K562 (cell line): ENCODE results near the gene DEPDC1. TPM values are rescaled to one million over a fixed set of nuclear protein-coding genes. Genes with fewer than 3 reads are reported as not detected.

Source experiments
- ZBTB8A ChIP-seq: fragments of 450-650 bp; IDR thresholded peaks from 2 replicates; pipeline ENCODE4 v1.6.1; 2018; ENCODE audit warnings: mild to moderate bottlenecking, moderate library complexity; ENCODE audit not compliant: partially characterized antibody
- ZNF354B ChIP-seq: fragments of 250-450 bp; sonication (Bioruptor Pico); IDR thresholded peaks from 2 replicates; pipeline ENCODE4 v1.4.0; 2020
- polyA plus RNA-seq, 8 experiments: library from polyadenylated mRNA; depleted of rRNA in 4 of 8; stranded (reverse) in 5 of 8; unstranded in 3 of 8; fragments of >200 nt; fragmentation: Nextera tagmentation in 2 of 8; fragmentation: Illumina TruSeq in 1 of 8; extraction: Ambion mirVana in 2 of 8; extraction: Trizol in 1 of 8; gene quantifications; 2 replicates each; pipeline versions ENCODE4 v1.2.1 to v1.2.3, GENCODE V29; 2011 to 2014; ENCODE audit warnings: inconsistent platforms in 1 of 8, missing spikeins in 1 of 8
- total RNA-seq, 7 experiments: library from RNA; depleted of rRNA in 6 of 7; stranded (reverse); fragments of >200 nt in 6 of 7; fragmentation: Illumina TruSeq in 2 of 7; extraction: Trizol in 2 of 7; gene quantifications; 2 replicates each; pipeline versions ENCODE4 v1.2.1 to v1.2.3, GENCODE V29; 2011 to 2021; ENCODE audit warnings: low replicate concordance in 1 of 7
- TF ChIP-seq, protein P1 (sequence below), 2 experiments: fragments of 450-650 bp; IDR thresholded peaks; 2 replicates each; pipeline ENCODE4 v1.6.1; 2016; ENCODE audit warnings: mild to moderate bottlenecking in 2 of 2, borderline replicate concordance in 1 of 2, low read depth in 1 of 2, moderate library complexity in 1 of 2
- TF ChIP-seq, protein P2 (sequence below): fragments of 200-800 bp; sonication (Bioruptor generic); IDR thresholded peaks from 2 replicates; pipeline ENCODE4 v1.6.1; 2016; ENCODE audit warnings: missing genetic modification characterization, missing compliant biosample characterization
- TF ChIP-seq, protein P3 (sequence below): sonication (generic); formaldehyde crosslinking; IDR thresholded peaks from 2 replicates; pipeline ENCODE4 v1.8.0; 2022; ENCODE audit warnings: missing genetic modification reagents, mild to moderate bottlenecking, borderline replicate concordance
- TF ChIP-seq, protein P4 (sequence below), 2 experiments: fragments of 200-800 bp in 1 of 2; sonication (Bioruptor generic) in 1 of 2; sonication (generic) in 1 of 2; formaldehyde crosslinking in 1 of 2; IDR thresholded peaks in 1 of 2; conservative IDR thresholded peaks in 1 of 2; 2 replicates each; pipeline versions ENCODE4 v1.5.0 to v1.6.1; 2016 to 2020; ENCODE audit warnings: missing compliant biosample characterization in 1 of 2, missing genetic modification characterization in 1 of 2, missing genetic modification reagents in 1 of 2
- TF ChIP-seq, protein P5 (sequence below): IDR thresholded peaks from 3 replicates; pipeline ENCODE4 v1.6.1; 2011; ENCODE audit warnings: borderline replicate concordance, mild to moderate bottlenecking; ENCODE audit not compliant: insufficient read length, insufficient read depth

Gene DEPDC1
- total and polyA plus RNA-seq, 9 of the 15 experiments (the other 6 are each of a cell fraction or from before 2014, with no cell fraction given): 9.9 to 28.3 (median 17.8) TPM

DNA sequence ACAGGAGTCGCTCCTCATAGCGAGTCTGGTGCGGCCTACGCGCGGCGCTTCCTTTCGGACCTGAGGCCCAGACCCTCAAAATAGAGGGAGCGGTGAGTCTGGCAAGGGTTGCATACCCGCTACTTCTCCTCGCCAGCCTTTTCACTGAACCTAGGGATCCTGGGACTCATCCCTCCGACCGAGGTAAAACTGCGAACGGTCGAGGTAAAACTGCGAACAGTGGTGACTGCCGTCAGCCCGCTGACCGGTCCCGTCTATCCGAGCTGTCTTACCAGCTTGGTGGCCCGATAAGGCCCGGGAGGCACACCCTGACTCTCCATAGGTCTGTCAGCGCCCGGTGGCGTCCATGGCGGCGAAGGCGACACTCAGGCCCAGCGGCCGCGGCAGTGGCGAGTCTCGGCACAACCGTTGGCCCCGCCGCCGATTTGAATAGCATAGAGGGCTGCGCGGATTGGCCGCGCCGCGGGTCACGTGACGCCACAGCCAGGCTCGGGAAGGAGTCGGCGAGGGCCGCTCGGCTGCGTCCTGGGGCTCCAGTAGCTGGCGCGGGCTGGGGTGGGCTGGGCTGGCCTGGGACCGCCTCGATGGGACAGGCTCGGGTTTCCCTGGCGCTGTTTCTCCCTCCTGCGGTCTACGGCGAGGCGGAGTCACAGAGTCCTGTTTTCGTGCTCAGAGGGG is at the start of gene DEPDC1 (continued):
- TF ChIP-seq, protein P1, sequence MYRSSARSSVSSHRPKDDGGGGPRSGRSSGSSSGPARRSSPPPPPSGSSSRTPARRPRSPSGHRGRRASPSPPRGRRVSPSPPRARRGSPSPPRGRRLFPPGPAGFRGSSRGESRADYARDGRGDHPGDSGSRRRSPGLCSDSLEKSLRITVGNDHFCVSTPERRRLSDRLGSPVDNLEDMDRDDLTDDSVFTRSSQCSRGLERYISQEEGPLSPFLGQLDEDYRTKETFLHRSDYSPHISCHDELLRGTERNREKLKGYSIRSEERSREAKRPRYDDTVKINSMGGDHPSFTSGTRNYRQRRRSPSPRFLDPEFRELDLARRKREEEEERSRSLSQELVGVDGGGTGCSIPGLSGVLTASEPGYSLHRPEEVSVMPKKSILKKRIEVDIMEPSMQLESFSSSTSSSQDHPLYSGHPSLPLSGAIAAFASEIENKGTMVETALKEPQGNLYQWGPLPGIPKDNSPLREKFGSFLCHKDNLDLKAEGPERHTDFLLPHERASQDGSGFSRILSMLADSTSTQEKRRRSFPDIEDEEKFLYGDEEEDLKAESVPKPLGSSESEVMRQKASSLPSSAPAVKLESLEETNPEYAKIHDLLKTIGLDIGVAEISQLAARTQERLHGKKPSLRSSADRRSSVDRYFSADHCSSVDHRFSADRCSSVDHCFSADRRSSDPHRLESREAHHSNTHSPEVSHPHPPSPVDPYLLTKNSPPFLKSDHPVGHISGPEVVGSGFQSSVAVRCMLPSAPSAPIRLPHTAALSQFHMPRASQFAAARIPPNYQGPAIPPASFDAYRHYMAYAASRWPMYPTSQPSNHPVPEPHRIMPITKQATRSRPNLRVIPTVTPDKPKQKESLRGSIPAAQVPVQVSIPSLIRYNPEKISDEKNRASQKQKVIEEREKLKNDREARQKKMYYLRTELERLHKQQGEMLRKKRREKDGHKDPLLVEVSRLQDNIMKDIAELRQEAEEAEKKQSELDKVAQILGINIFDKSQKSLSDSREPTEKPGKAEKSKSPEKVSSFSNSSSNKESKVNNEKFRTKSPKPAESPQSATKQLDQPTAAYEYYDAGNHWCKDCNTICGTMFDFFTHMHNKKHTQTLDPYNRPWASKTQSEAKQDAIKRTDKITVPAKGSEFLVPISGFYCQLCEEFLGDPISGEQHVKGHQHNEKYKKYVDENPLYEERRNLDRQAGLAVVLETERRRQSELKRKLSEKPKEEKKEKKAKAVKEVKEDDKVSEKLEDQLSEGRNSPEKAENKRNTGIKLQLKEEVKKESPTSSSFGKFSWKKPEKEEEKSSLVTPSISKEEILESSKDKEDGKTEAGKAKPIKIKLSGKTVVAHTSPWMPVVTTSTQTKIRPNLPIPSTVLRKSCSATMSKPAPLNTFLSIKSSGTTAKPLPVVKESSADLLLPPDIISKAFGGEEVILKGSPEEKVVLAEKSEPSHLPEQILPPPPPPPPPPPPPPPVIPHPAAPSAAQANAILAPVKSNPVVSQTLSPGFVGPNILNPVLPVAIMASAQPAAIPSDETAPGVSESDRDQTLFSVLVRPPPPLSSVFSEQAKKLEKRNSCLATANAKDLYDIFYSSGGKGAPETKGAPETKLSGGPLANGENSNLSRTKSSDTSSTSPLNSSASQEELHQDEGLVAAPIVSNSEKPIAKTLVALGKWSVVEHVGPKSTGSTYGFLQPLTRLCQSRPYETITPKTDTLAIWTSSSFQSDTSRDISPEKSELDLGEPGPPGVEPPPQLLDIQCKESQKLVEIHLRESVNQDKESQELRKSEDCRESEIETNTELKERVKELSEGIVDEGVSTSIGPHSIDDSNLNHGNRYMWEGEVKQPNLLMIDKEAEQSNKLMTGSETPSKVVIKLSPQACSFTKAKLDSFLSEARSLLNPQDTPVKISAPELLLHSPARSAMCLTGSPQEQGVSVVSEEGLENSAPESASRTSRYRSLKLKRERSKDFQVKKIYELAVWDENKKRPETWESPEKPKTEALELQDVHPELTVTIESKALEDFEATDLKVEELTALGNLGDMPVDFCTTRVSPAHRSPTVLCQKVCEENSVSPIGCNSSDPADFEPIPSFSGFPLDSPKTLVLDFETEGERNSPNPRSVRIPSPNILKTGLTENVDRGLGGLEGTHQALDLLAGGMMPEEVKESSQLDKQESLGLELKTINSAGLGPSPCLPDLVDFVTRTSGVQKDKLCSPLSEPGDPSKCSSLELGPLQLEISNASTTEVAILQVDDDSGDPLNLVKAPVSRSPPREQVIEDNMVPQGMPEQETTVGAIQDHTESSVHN (IDR thresholded peaks at IDR 0.05; ENCODE audit: borderline replicate concordance in 1 of 2, low read depth in 1 of 2): no peak
- TF ChIP-seq, protein P2, sequence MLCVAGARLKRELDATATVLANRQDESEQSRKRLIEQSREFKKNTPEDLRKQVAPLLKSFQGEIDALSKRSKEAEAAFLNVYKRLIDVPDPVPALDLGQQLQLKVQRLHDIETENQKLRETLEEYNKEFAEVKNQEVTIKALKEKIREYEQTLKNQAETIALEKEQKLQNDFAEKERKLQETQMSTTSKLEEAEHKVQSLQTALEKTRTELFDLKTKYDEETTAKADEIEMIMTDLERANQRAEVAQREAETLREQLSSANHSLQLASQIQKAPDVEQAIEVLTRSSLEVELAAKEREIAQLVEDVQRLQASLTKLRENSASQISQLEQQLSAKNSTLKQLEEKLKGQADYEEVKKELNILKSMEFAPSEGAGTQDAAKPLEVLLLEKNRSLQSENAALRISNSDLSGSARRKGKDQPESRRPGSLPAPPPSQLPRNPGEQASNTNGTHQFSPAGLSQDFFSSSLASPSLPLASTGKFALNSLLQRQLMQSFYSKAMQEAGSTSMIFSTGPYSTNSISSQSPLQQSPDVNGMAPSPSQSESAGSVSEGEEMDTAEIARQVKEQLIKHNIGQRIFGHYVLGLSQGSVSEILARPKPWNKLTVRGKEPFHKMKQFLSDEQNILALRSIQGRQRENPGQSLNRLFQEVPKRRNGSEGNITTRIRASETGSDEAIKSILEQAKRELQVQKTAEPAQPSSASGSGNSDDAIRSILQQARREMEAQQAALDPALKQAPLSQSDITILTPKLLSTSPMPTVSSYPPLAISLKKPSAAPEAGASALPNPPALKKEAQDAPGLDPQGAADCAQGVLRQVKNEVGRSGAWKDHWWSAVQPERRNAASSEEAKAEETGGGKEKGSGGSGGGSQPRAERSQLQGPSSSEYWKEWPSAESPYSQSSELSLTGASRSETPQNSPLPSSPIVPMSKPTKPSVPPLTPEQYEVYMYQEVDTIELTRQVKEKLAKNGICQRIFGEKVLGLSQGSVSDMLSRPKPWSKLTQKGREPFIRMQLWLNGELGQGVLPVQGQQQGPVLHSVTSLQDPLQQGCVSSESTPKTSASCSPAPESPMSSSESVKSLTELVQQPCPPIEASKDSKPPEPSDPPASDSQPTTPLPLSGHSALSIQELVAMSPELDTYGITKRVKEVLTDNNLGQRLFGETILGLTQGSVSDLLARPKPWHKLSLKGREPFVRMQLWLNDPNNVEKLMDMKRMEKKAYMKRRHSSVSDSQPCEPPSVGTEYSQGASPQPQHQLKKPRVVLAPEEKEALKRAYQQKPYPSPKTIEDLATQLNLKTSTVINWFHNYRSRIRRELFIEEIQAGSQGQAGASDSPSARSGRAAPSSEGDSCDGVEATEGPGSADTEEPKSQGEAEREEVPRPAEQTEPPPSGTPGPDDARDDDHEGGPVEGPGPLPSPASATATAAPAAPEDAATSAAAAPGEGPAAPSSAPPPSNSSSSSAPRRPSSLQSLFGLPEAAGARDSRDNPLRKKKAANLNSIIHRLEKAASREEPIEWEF (CRISPR knock-in tag): no peak
- TF ChIP-seq, protein P3, sequence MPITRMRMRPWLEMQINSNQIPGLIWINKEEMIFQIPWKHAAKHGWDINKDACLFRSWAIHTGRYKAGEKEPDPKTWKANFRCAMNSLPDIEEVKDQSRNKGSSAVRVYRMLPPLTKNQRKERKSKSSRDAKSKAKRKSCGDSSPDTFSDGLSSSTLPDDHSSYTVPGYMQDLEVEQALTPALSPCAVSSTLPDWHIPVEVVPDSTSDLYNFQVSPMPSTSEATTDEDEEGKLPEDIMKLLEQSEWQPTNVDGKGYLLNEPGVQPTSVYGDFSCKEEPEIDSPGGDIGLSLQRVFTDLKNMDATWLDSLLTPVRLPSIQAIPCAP (CRISPR knock-in tag): no peak
- TF ChIP-seq, protein P4, sequence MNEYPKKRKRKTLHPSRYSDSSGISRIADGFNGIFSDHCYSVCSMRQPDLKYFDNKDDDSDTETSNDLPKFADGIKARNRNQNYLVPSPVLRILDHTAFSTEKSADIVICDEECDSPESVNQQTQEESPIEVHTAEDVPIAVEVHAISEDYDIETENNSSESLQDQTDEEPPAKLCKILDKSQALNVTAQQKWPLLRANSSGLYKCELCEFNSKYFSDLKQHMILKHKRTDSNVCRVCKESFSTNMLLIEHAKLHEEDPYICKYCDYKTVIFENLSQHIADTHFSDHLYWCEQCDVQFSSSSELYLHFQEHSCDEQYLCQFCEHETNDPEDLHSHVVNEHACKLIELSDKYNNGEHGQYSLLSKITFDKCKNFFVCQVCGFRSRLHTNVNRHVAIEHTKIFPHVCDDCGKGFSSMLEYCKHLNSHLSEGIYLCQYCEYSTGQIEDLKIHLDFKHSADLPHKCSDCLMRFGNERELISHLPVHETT (CRISPR knock-in tag; conservative IDR thresholded peaks at IDR 0.05 in 1 of 2, IDR thresholded peaks at IDR 0.05 in 1 of 2): no peak
- TF ChIP-seq ZNF354B (no peak), ZBTB8A (no peak)
- TF ChIP-seq, protein P5, sequence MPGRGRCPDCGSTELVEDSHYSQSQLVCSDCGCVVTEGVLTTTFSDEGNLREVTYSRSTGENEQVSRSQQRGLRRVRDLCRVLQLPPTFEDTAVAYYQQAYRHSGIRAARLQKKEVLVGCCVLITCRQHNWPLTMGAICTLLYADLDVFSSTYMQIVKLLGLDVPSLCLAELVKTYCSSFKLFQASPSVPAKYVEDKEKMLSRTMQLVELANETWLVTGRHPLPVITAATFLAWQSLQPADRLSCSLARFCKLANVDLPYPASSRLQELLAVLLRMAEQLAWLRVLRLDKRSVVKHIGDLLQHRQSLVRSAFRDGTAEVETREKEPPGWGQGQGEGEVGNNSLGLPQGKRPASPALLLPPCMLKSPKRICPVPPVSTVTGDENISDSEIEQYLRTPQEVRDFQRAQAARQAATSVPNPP: no peak
